HG02588 (cell line): Measurements from ENCODE around the gene SKIDA1.

Experiments used
- ATAC-seq: cut with Tn5 transposase; IDR thresholded peaks from one replicate; pipeline ENCODE4 v1.9.1; 2021; ENCODE audit warnings: mild to moderate bottlenecking, moderate library complexity; ENCODE audit not compliant: unreplicated experiment

Gene SKIDA1

DNA sequence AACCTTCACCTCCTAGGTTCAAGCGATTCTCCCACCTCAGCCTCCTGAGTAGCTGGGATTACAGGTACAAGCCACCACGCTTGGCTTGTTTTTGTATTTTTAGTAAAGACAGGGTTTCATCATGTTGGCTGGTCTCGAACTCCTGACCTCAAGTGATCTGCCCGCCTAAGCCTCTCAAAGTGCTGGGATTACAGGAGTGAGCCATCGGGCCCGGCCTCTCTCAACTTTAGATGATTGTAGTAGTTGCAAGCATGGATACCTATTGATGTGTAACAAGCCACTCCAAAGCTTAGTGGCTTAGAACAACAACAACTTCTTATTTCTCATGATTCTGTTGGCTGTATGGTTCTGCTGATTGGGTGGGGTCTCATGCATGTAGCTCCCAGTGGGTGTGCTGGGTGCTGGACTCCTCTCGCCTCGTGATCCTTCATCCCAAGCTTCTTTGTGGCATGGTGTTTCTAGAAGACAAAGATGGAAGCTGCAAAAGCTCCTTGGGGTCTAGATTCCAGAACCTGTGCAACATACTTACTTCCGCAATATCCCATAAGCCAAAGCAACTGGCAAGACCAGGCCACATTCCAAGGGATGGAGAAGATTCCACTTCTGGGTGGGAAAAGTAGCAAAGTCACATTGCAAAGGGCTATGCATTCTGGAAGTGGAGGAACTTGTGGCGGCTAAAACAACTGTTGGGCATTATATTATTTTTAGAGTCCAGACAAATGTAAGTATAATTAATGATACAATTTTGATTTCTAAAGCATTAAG, 37.9 kb downstream of the SKIDA1 start:
- ATAC-seq: no peak

DNA sequence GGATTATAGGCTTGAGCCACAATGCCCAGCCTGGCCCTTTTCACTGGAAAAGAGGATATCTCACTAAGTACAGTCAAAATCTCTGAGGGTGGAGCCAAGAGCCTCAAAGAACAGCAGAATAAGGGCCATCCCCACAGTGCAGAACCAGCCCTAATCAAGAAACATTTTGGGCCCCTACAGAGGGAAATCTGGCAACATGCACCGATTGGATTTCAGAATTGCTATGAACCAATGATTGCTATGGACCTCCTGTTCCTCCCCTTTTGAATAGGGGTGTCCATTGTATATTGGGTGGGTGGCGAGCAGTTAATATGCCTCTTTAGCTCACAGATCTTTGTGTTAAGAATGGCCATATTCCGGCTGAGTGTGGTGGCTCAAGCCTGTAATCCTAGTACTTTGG, 42.7 kb downstream of the SKIDA1 start:
- no peak for ATAC-seq

DNA sequence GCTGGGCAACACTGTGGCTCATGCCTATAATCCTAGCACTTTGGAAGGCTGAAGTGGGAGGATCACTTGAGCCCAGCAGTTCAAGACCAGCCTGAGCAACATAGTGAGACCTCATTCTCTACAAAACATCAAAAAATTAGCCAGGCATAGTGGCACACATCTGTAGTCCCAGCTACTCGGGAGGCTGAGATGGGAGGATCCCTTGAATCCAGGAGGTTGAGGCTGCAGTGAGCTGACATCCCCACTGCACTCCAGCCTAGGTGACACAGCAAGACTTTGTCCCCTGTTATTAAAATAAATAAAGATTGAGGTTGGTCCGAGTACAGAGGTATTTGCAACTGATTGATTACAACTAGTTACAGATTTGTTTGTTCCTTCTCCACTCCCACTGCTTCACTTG, 44.1 kb downstream of the SKIDA1 start:
- ATAC-seq: no peak

DNA sequence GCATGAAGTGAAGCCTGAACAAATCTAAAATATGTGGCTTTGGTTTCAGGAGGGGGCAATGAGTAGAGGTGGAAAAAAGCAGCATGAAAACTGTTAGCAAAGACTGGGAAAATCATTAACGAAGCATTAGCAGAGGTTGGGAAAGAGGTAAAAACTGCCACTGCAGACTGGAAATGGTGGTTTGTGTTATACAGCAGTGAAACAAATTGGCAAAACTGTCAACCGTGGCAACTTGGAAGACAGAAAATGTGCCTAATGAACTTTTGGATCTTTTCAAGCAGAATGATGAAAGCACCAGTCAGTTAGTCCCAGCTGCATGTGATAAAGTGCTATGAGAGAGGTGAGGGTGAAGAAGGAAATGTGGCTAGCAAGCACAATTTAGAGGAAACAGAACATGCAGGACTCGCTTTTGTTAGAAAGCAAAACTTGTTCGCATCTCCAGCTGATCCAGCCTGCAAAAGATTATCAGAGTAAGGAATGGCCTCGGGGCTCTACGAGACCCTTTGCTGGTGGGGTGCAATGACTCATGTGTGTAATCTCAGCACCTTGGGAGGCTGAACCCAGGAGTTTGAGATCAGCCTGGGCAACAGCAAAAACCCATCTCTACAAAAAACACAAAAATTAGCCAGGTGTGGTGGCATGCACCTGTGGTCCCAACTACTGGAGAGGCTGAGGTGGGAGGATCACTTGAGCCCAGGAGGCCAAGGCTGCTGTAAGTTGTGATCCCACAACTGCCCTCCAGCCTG, 45.7 kb downstream of the SKIDA1 start:
- no peak for ATAC-seq

DNA sequence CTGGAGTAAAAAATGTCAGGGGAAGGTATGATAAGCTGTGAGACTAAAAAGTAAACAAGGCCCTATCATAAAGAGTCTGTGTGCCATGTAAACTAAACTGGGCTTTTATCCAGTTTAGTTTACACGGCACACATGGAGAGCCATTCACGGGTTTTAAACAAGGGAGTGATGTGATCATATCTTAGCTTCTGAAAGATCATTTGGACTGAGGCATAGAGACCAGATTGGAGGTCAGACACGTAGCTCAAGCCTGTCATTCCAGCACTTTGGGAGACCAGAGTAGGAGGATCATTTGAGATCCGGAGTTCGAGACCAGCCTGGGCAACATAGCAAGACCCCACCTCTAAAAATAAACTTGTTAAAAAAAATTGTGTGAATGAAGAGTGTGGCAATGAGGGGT, 50.1 kb downstream of the SKIDA1 start:
- no peak for ATAC-seq

DNA sequence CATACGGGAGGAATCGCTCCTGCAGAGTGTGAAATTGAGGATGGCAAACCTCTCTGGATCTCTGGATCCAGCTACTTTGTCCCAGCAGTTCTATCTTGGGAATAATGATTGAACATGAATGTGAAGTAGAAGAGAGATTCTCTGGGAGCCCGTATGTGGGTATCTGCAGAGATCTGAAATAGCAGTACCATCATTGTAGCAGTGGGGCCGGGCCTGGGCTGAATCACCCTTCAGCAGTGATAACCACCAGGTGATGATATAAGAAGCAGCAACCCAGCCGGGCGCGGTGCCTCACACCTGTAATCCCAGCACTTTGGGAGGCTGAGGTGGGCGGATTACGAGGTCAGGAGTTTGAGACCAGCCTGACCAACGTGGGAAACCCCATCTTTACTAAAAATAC, 51.9 kb downstream of the SKIDA1 start:
- ATAC-seq: no peak

DNA sequence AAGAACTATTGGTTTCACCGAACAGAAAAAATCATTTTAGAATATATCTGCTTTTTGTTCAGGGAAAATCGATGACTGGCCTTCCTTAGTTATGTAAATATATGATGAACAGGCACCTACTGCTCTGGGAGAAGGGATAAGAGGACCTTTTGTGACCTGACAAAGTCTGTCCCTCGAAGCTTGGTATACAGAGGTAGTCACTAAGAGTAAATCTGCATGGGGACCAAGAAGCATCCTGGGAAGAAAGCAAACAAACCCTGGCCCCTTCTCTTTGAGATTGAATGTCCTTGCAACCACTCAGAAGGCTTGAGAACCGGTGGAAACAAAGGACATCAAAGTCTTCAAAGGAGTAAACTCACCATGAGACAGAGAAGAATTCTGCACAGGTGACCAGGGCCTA, 52.3 kb downstream of the SKIDA1 start:
- ATAC-seq: no peak

DNA sequence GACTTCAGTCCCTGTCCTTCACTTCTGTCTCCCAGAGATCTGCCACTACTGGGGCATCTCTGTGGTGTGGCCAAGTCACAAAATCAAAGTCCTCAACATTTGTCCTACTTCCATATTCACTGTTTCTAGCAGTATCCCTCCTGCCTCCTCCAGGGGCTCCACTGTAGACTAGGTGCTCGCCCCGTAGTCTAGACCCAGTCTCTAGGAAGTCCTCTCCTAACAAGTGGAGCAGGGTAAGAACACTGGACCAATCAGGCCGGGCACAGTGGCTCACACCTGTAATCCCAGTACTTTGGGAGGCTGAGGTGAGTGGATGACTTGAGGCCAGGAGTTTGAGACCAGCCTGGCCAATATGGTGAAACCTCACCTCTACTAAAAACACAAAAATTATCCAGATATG, 57.4 kb downstream of the SKIDA1 start:
- no peak for ATAC-seq

DNA sequence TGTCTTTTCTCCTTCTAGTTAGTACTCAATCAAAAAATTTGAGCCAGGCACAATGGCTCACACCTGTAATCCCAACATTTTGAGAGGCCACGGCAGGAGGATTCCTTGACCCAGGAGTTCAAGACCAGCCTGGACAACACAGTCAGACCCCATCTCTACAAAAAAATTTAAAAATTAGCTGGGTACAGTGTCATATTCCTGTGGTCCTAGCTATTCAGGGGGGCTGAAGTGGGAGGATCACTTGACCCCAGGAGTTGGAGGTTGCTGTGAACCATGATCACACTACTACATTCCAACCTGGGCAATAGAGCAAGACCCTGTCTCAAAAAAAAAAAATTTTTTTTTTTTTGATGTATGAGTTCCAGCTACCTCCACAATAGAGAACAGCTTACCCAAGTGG, 57.8 kb downstream of the SKIDA1 start:
- no peak for ATAC-seq

DNA sequence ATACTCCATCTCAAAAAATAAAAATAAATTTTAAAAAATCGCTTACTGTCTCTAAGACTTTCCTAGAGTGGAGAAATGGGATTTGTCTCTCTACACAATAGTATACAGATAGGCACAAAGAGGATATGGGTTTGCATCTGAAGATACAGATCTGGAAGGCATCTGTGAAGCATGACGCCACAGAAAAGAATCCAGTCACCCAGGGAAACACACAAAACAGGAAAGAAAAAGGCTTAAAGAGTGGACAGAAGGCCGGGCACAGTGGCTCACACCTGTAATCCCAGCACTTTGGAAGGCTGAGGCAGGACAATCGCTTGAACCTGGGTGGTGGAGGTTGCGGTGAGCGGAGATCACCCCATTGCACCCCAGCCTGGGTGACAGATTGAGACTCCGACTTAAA, 61.3 kb downstream of the SKIDA1 start:
- no peak for ATAC-seq
